ENCODE results near the gene MORF4L2.

GRCh38 chrX:103697687-103698086 lies 11.2 kb upstream of the MORF4L2 start:
- no peak for TF ChIP-seq MAX (IDR thresholded peaks at IDR 0.05)
- no peak for TF ChIP-seq CTCF (IDR thresholded peaks at IDR 0.05; ENCODE audit: control extremely low read depth in 1 of 3, insufficient read depth in 1 of 3, low read depth in 1 of 3, low read length in 3 of 3)
- TF ChIP-seq CREB1 (IDR thresholded peaks at IDR 0.05) = no peak
- TF ChIP-seq CHD2 (IDR thresholded peaks at IDR 0.05; ENCODE audit: low read length) = no peak
- TF ChIP-seq ATF3 (IDR thresholded peaks at IDR 0.05; ENCODE audit: insufficient read depth, low read depth, low read length) = no peak
- TF ChIP-seq POLR2A (IDR thresholded peaks at IDR 0.05; ENCODE audit: control extremely low read depth in 1 of 2, low read depth in 2 of 2, low read length in 2 of 2) = no peak
- TF ChIP-seq GABPA (IDR thresholded peaks at IDR 0.05; ENCODE audit: borderline replicate concordance, insufficient read depth, low read length) = no peak
- TF ChIP-seq TEAD4 (IDR thresholded peaks at IDR 0.05; ENCODE audit: low read depth, low read length) = no peak
- TF ChIP-seq EP300 (IDR thresholded peaks at IDR 0.05; ENCODE audit: borderline replicate concordance in 1 of 2, low read depth in 2 of 2, low read length in 2 of 2) = no peak
- no peak for TF ChIP-seq EZH2 (IDR thresholded peaks at IDR 0.05; ENCODE audit: low read depth, low read length, severe bottlenecking)
- no peak for TF ChIP-seq TCF12 (IDR thresholded peaks at IDR 0.05; ENCODE audit: low read depth, low read length)
- no peak for TF ChIP-seq USF2 (IDR thresholded peaks at IDR 0.05; ENCODE audit: low read length)
- TF ChIP-seq SP4 (IDR thresholded peaks at IDR 0.05; ENCODE audit: low read length) = no peak
